GM12878 (cell line): Measurements from ENCODE around the gene NOL12. TPM values are rescaled to one million over a fixed set of nuclear protein-coding genes. Genes with fewer than 3 reads are reported as not detected.
A peak's percentile ranks its signal among the peaks of the same experiment; 100 is the strongest.

Experiments
- ATAC-seq: fragments of 200-7000 bp; cut with Tn5 transposase; 3 replicates; pipeline ENCODE4 v1.9.1; 2020; ENCODE audit warnings: mild to moderate bottlenecking, moderate library complexity
- BruUV-seq: library from RNA; stranded (reverse); fragments of 400-500 nt; replicated peaks from 2 replicates; lab custom pipeline; 2021; lab: Mats Ljungman, UMichigan
- CTCF ChIA-PET: fragments of 300-600 bp; sonication (Branson Sonifier 250); formaldehyde crosslinking; extraction: SDS; loops from one replicate; lab custom pipeline; 2021; ENCODE audit warnings: inconsistent platforms; lab: Yijun Ruan, JAX
- POLR2A ChIA-PET: fragments of 350-600 bp; formaldehyde crosslinking; extraction: SDS; loops from one replicate; lab custom pipeline; 2021; ENCODE audit warnings: inconsistent platforms; lab: Charles Lee
- RAD21 ChIA-PET: fragments of 300-600 bp; sonication (Branson Sonifier 250); formaldehyde crosslinking; loops from one replicate; lab custom pipeline; 2023; ENCODE audit warnings: antibody characterized with exemption; ENCODE audit not compliant: unreplicated experiment; lab: Charles Lee
- SMC1A ChIA-PET: fragments of 300-600 bp; sonication (Branson Sonifier 250); formaldehyde crosslinking; loops from one replicate; lab custom pipeline; 2023; ENCODE audit not compliant: unreplicated experiment, uncharacterized antibody; lab: Charles Lee
- DNase-seq: peaks from one replicate; pipeline ENCODE4 v3.0.0-alpha.2; 2011; ENCODE audit warnings: low read depth, low spot score
- FAIRE-seq: peaks from 3 replicates; lab custom pipeline; 2011; peaks lifted over from hg19 to GRCh38; lab: Jason Lieb, UNC
- H2AFZ ChIP-seq: 2 replicates; pipeline ENCODE4 v1.6.0; 2011; ENCODE audit warnings: low read depth, low read length, control low read depth; ENCODE audit not compliant: control insufficient read depth
- H3K27ac ChIP-seq: 2 replicates; pipeline ENCODE4 v1.5.1; 2011; ENCODE audit warnings: control low read depth; ENCODE audit not compliant: control insufficient read depth, insufficient read depth
- H3K27me3 ChIP-seq, 2 experiments: replicated peaks in 1 of 2; 2 replicates each; pipeline versions ENCODE4 v1.6.0 to v1.6.1; 2011; ENCODE audit warnings: low read length in 1 of 2; ENCODE audit not compliant: control insufficient read depth in 2 of 2, insufficient read depth in 2 of 2
- H3K36me3 ChIP-seq, 2 experiments: 2 replicates each; pipeline ENCODE4 v1.5.1; 2011; ENCODE audit warnings: low read length in 1 of 2; ENCODE audit not compliant: control insufficient read depth in 2 of 2, insufficient read depth in 2 of 2
- H3K4me1 ChIP-seq: 2 replicates; pipeline ENCODE4 v1.6.1; 2011; ENCODE audit warnings: mild to moderate bottlenecking, low read length, moderate library complexity, mixed read lengths; ENCODE audit not compliant: control insufficient read depth, insufficient read depth
- H3K4me2 ChIP-seq: 2 replicates; pipeline ENCODE4 v1.6.0; 2011; ENCODE audit warnings: control low read depth; ENCODE audit not compliant: control insufficient read depth, insufficient read depth
- H3K4me3 ChIP-seq: fragments of 200-600 bp; sonication (generic); 2 replicates; pipeline ENCODE4 v1.5.1; 2016
- H3K79me2 ChIP-seq: 2 replicates; pipeline ENCODE4 v1.6.0; 2011; ENCODE audit warnings: low read length; ENCODE audit not compliant: control insufficient read depth, insufficient read depth
- H3K9ac ChIP-seq: 2 replicates; pipeline ENCODE4 v1.8.0; 2011; ENCODE audit warnings: low read length, control low read depth, mixed read lengths; ENCODE audit not compliant: control insufficient read depth, insufficient read depth
- H3K9me3 ChIP-seq: replicated peaks from 3 replicates; pipeline ENCODE4 v1.5.1; 2011; ENCODE audit warnings: mild to moderate bottlenecking, low read length; ENCODE audit not compliant: control insufficient read depth, insufficient read depth
- H4K20me1 ChIP-seq: 2 replicates; pipeline ENCODE4 v1.6.0; 2011; ENCODE audit not compliant: control insufficient read depth, insufficient read depth
- CBX3 ChIP-seq: fragments of 200-600 bp; sonication (generic); IDR thresholded peaks from 2 replicates; pipeline ENCODE4 v1.6.1; 2016; ENCODE audit warnings: low read depth, borderline replicate concordance
- FOXM1 ChIP-seq: IDR thresholded peaks from 2 replicates; pipeline ENCODE4 v1.6.1; 2012; ENCODE audit warnings: low read depth, mild to moderate bottlenecking, inconsistent platforms, low read length, moderate library complexity
- GABPA ChIP-seq: IDR thresholded peaks from 2 replicates; pipeline ENCODE4 v1.6.1; 2014; ENCODE audit warnings: antibody characterized with exemption, low read depth, mild to moderate bottlenecking, inconsistent platforms
- IRF4 ChIP-seq: IDR thresholded peaks from 2 replicates; pipeline ENCODE4 v1.6.1; 2011; ENCODE audit warnings: low read depth, low read length
- JUND ChIP-seq: IDR thresholded peaks from 2 replicates; pipeline ENCODE4 v1.6.1; 2012; ENCODE audit warnings: low read depth, mild to moderate bottlenecking, low read length, improper control_type of control experiment, moderate library complexity
- MTA2 ChIP-seq: fragments of 450-650 bp; IDR thresholded peaks from 2 replicates; pipeline ENCODE4 v1.6.1; 2016; ENCODE audit warnings: low read depth, mild to moderate bottlenecking, moderate library complexity
- MYB ChIP-seq: fragments of 150-350 bp; IDR thresholded peaks from 2 replicates; pipeline ENCODE4 v1.6.1; 2014; ENCODE audit warnings: mild to moderate bottlenecking, low read depth, low read length, borderline replicate concordance
- NRF1 ChIP-seq: conservative IDR thresholded peaks from 2 replicates; pipeline ENCODE4 v1.6.1; 2011; ENCODE audit warnings: mild to moderate bottlenecking, low read depth, low read length, improper control_type of control experiment
- POU2F2 ChIP-seq: IDR thresholded peaks from 3 replicates; pipeline ENCODE4 v1.6.1; 2011; ENCODE audit warnings: low read depth, mild to moderate bottlenecking, low read length, borderline replicate concordance
- RAD51 ChIP-seq: fragments of 450-650 bp; IDR thresholded peaks from 2 replicates; pipeline ENCODE4 v1.6.1; 2016; ENCODE audit warnings: moderate library complexity, mild to moderate bottlenecking, inconsistent platforms
- RELA ChIP-seq: fragments of 450-650 bp; IDR thresholded peaks from 2 replicates; pipeline ENCODE4 v1.8.0; 2014; ENCODE audit warnings: borderline replicate concordance; ENCODE audit not compliant: partially characterized antibody
- SMAD5 ChIP-seq: IDR thresholded peaks from 2 replicates; pipeline ENCODE4 v1.6.1; 2016; ENCODE audit warnings: antibody characterized with exemption, low read depth
- SMARCA5 ChIP-seq: fragments of 450-650 bp; IDR thresholded peaks from 2 replicates; pipeline ENCODE4 v1.6.1; 2017; ENCODE audit warnings: mild to moderate bottlenecking
- SMC3 ChIP-seq: IDR thresholded peaks from 2 replicates; pipeline ENCODE4 v1.6.1; 2011; ENCODE audit warnings: low read length, improper control_type of control experiment, borderline replicate concordance
- SREBF2 ChIP-seq: IDR thresholded peaks from 2 replicates; pipeline ENCODE4 v1.6.1; 2012; ENCODE audit warnings: mild to moderate bottlenecking, low read length
- TAF1 ChIP-seq: IDR thresholded peaks from 2 replicates; pipeline ENCODE4 v1.6.1; 2011; ENCODE audit warnings: mild to moderate bottlenecking, low read depth, low read length, borderline replicate concordance
- TCF3 ChIP-seq: IDR thresholded peaks from 2 replicates; pipeline ENCODE4 v1.6.1; 2012; ENCODE audit warnings: low read depth, mild to moderate bottlenecking, low read length, borderline replicate concordance; ENCODE audit not compliant: insufficient read depth
- ZBTB40 ChIP-seq: fragments of 450-650 bp; IDR thresholded peaks from 2 replicates; pipeline ENCODE4 v1.6.1; 2016; ENCODE audit warnings: mild to moderate bottlenecking, moderate library complexity, borderline replicate concordance
- WGBS: methylation state at CpG from one replicate; pipeline ENCODE4 v1.1.6; 2016; ENCODE audit warnings: low lambda C conversion rate; ENCODE audit not compliant: insufficient replicate concordance, insufficient coverage; ENCODE audit errors: missing lambda C conversion rate; 5-methylcytosine and 5-hydroxymethylcytosine counted together
- in situ Hi-C: fragments of 300-500 bp; cut with MboI; formaldehyde crosslinking; loops from 9 replicates; pipeline ENCODE4 v1.14.3; 2018; ENCODE audit warnings: mixed read lengths
- intact Hi-C: fragments of 100-400 bp; cut with micrococcal nuclease; formaldehyde crosslinking; loops from one replicate; pipeline ENCODE4 v1.14.2; 2022; ENCODE audit not compliant: unreplicated experiment
- polyA plus RNA-seq, 11 experiments: library from polyadenylated mRNA; depleted of rRNA in 4 of 11; unstranded in 6 of 11; stranded (reverse) in 5 of 11; fragments of >200 nt; fragmentation: Nextera tagmentation in 4 of 11; fragmentation: Illumina TruSeq in 1 of 11; extraction: Ambion mirVana in 4 of 11; extraction: Trizol in 1 of 11; gene quantifications; 1 replicate in 1 of 11; 2 replicates in 10 of 11; pipeline versions ENCODE4 v1.2.1 to v1.2.3, GENCODE V29; 2011 to 2016; ENCODE audit warnings: inconsistent platforms in 2 of 11, missing spikeins in 2 of 11, low read depth in 1 of 11
- total RNA-seq, 4 experiments: library from RNA; depleted of rRNA in 3 of 4; stranded (reverse); fragments of >200 nt in 3 of 4; fragmentation: Illumina TruSeq in 1 of 4; extraction: Trizol in 1 of 4; gene quantifications; 2 replicates each; pipeline versions ENCODE4 v1.2.1 to v1.2.3, GENCODE V29; 2013 to 2021
- TF ChIP-seq, protein P1 (sequence below), 3 experiments: IDR thresholded peaks in 2 of 3; conservative IDR thresholded peaks in 1 of 3; 2 replicates each; pipeline ENCODE4 v1.5.1; 2011; ENCODE audit warnings: low read depth in 3 of 3, low read length in 3 of 3, mild to moderate bottlenecking in 3 of 3, control low read depth in 2 of 3, moderate library complexity in 2 of 3, inconsistent platforms in 1 of 3, mixed read lengths in 1 of 3; ENCODE audit not compliant: control insufficient read depth in 2 of 3, insufficient read depth in 1 of 3; ENCODE audit errors: extremely low read depth in 1 of 3

Gene NOL12
- total and polyA plus RNA-seq, 10 of the 15 experiments (the other 5 are each of a cell fraction or from before 2014, with no cell fraction given): 3.3 to 69.4 (median 41.1) TPM

GRCh38 chr22:37641561-37641949, 44.6 kb upstream of the NOL12 start:
- ATAC-seq: no peak
- H4K20me1 ChIP-seq: no peaks in the 10 kb centered on the region
- SMC1A ChIA-PET: interaction anchor here (0.7 to 8.6 kb wide), 10 partner anchors 9 to 51 kb away, joined by 3 to 108 read pairs (median 16); partner anchors contain the start of genes GGA1, LGALS1 and PDXP
- no peak for TF ChIP-seq IRF4
- TF ChIP-seq POU2F2: no peak
- no peak for TF ChIP-seq NRF1
- no peak for TF ChIP-seq SMC3
- no peak for TF ChIP-seq TAF1
- no peak for TF ChIP-seq ZBTB40
- no peak for TF ChIP-seq GABPA
- TF ChIP-seq JUND: no peak
- no peak for TF ChIP-seq CBX3
- TF ChIP-seq SREBF2: no peak
- no peak for TF ChIP-seq MYB
- TF ChIP-seq SMAD5: no peak
- TF ChIP-seq RAD51: no peak
- no peak for TF ChIP-seq RELA
- no peak for TF ChIP-seq TCF3
- TF ChIP-seq, protein P1, sequence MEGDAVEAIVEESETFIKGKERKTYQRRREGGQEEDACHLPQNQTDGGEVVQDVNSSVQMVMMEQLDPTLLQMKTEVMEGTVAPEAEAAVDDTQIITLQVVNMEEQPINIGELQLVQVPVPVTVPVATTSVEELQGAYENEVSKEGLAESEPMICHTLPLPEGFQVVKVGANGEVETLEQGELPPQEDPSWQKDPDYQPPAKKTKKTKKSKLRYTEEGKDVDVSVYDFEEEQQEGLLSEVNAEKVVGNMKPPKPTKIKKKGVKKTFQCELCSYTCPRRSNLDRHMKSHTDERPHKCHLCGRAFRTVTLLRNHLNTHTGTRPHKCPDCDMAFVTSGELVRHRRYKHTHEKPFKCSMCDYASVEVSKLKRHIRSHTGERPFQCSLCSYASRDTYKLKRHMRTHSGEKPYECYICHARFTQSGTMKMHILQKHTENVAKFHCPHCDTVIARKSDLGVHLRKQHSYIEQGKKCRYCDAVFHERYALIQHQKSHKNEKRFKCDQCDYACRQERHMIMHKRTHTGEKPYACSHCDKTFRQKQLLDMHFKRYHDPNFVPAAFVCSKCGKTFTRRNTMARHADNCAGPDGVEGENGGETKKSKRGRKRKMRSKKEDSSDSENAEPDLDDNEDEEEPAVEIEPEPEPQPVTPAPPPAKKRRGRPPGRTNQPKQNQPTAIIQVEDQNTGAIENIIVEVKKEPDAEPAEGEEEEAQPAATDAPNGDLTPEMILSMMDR (IDR thresholded peaks at IDR 0.05 in 2 of 3, conservative IDR thresholded peaks at IDR 0.05 in 1 of 3; ENCODE audit: control insufficient read depth in 2 of 3, extremely low read depth in 1 of 3, insufficient read depth in 1 of 3, low read depth in 3 of 3, low read length in 3 of 3): no peak
- no peak for TF ChIP-seq MTA2
- no peak for TF ChIP-seq FOXM1
- no peak for TF ChIP-seq SMARCA5

More at GRCh38 chr22:37641561-37641949, 44.6 kb upstream of the NOL12 start:
- Histone ChIP-seq H3K4me1 (peaks cover 46% of the 10 kb centered on the region), H3K4me3 (peak overlapping the region; percentile 96; the same call in 1 of the 2 replicates), H3K9ac (no peak overlapping the region), H2AFZ (no peak overlapping the region), H3K79me2 (peaks cover 27% of the 10 kb centered on the region), H3K27ac (no peak overlapping the region), H3K4me2 (peak overlapping the region; percentile 79; the same call in 1 of the 2 replicates), H3K36me3 (peaks cover 9 to 19% of the 10 kb centered on the region in 2 experiments; a peak in 3 of 4 replicates), H3K9me3 (no peaks in the 10 kb centered on the region), H3K27me3 (no peaks in the 10 kb centered on the region)
- BruUV-seq: no TSS peak
- in situ Hi-C loops (no loop called here), intact Hi-C loops (no loop called here)
- DNase-seq (no peak), FAIRE-seq (no peak)
- WGBS: 84% methylated on average over 5 of the region's 5 CpGs
- CTCF ChIA-PET: interaction anchor here (1.8 to 15.9 kb wide), 8 partner anchors 8 to 222 kb away, joined by 5 to 396 read pairs (median 110); partner anchors contain the start of genes GGA1, LGALS1, NOL12 and PDXP
- RAD21 ChIA-PET: interaction anchor here (1.1 to 10.1 kb wide), 7 partner anchors 8 to 45 kb away, joined by 3 to 173 read pairs (median 50); partner anchors contain the start of genes GGA1, LGALS1, NOL12 and PDXP
- POLR2A ChIA-PET: interaction anchor here (0.6 to 6.0 kb wide), 7 partner anchors 18 to 1878 kb away, joined by 3 to 96 read pairs (median 4); partner anchors contain the start of genes GGA1, NOL12 and PDXP
